Measurements from ENCODE around the gene SNCA. TPM values are rescaled to one million over a fixed set of nuclear protein-coding genes. Genes with fewer than 3 reads are reported as not detected.

The SNCA gene
- total RNA-seq, 1 donor from 2014 or later: 49.7 TPM

- Mint-ChIP-seq H3K4me1 (ENCODE audit: unreplicated experiment) (no peaks in the 10 kb centered on the region), H3K36me3 (ENCODE audit: low read depth, unreplicated experiment) (no peaks in the 10 kb centered on the region), H3K27ac (ENCODE audit: unreplicated experiment) (no peak overlapping the region), H3K9me3 (ENCODE audit: unreplicated experiment) (no peaks in the 10 kb centered on the region), H3K4me3 (ENCODE audit: unreplicated experiment) (no peak overlapping the region), H3K27me3 (ENCODE audit: unreplicated experiment) (no peaks in the 10 kb centered on the region)
- no peak for TF ChIP-seq CTCF (IDR thresholded peaks at IDR 0.05; ENCODE audit: unreplicated experiment)
- no peak for DNase-seq (ENCODE audit: low spot score)
These were observed 71.0 kb downstream of the SNCA start for GRCh38 chr4:89765966-89766365.

GRCh38 chr4:89765528-89765927 lies 71.4 kb downstream of the SNCA start:
- H3K36me3 Mint-ChIP-seq (ENCODE audit: low read depth, unreplicated experiment): no peaks in the 10 kb centered on the region
- no peak overlapping the region for H3K4me3 Mint-ChIP-seq (ENCODE audit: unreplicated experiment)
- no peaks in the 10 kb centered on the region for H3K9me3 Mint-ChIP-seq (ENCODE audit: unreplicated experiment)
- no peak for DNase-seq (ENCODE audit: low spot score)
- no peak overlapping the region for H3K27ac Mint-ChIP-seq (ENCODE audit: unreplicated experiment)
- no peaks in the 10 kb centered on the region for H3K4me1 Mint-ChIP-seq (ENCODE audit: unreplicated experiment)
- no peaks in the 10 kb centered on the region for H3K27me3 Mint-ChIP-seq (ENCODE audit: unreplicated experiment)
- no peak for TF ChIP-seq CTCF (IDR thresholded peaks at IDR 0.05; ENCODE audit: unreplicated experiment)

- H3K4me1 Mint-ChIP-seq (ENCODE audit: unreplicated experiment): no peaks in the 10 kb centered on the region
- H3K36me3 Mint-ChIP-seq (ENCODE audit: low read depth, unreplicated experiment): no peaks in the 10 kb centered on the region
- no peak overlapping the region for H3K27ac Mint-ChIP-seq (ENCODE audit: unreplicated experiment)
- H3K4me3 Mint-ChIP-seq (ENCODE audit: unreplicated experiment): no peak overlapping the region
- TF ChIP-seq CTCF (IDR thresholded peaks at IDR 0.05; ENCODE audit: unreplicated experiment): no peak
- H3K9me3 Mint-ChIP-seq (ENCODE audit: unreplicated experiment): no peaks in the 10 kb centered on the region
- no peak for DNase-seq (ENCODE audit: low spot score)
- H3K27me3 Mint-ChIP-seq (ENCODE audit: unreplicated experiment): no peaks in the 10 kb centered on the region
These were observed 74.7 kb downstream of the SNCA start for GRCh38 chr4:89762311-89762710.

- no peaks in the 10 kb centered on the region for H3K4me1 Mint-ChIP-seq (ENCODE audit: unreplicated experiment)
- DNase-seq (ENCODE audit: low spot score): no peak
- no peaks in the 10 kb centered on the region for H3K9me3 Mint-ChIP-seq (ENCODE audit: unreplicated experiment)
- H3K27ac Mint-ChIP-seq (ENCODE audit: unreplicated experiment): no peak overlapping the region
- H3K27me3 Mint-ChIP-seq (ENCODE audit: unreplicated experiment): no peaks in the 10 kb centered on the region
- H3K36me3 Mint-ChIP-seq (ENCODE audit: low read depth, unreplicated experiment): no peaks in the 10 kb centered on the region
- no peak for TF ChIP-seq CTCF (IDR thresholded peaks at IDR 0.05; ENCODE audit: unreplicated experiment)
- no peak overlapping the region for H3K4me3 Mint-ChIP-seq (ENCODE audit: unreplicated experiment)
These were observed 77.5 kb downstream of the SNCA start for GRCh38 chr4:89759426-89759825.

- no peak for DNase-seq (ENCODE audit: low spot score)
- Mint-ChIP-seq H3K27me3 (ENCODE audit: unreplicated experiment) (no peaks in the 10 kb centered on the region), H3K27ac (ENCODE audit: unreplicated experiment) (no peak overlapping the region), H3K4me3 (ENCODE audit: unreplicated experiment) (no peak overlapping the region), H3K4me1 (ENCODE audit: unreplicated experiment) (no peaks in the 10 kb centered on the region), H3K9me3 (ENCODE audit: unreplicated experiment) (no peaks in the 10 kb centered on the region), H3K36me3 (ENCODE audit: low read depth, unreplicated experiment) (no peaks in the 10 kb centered on the region)
- TF ChIP-seq CTCF (IDR thresholded peaks at IDR 0.05; ENCODE audit: unreplicated experiment): no peak
These were observed 79.7 kb downstream of the SNCA start for GRCh38 chr4:89757154-89757719.
